ENCODE results near the gene MTX1.

The MTX1 gene

GRCh38 chr1:155171836-155172731 lies 36.4 kb upstream of the MTX1 start:
- TF ChIP-seq CTCF (IDR thresholded peaks at IDR 0.05; ENCODE audit: borderline replicate concordance, insufficient read depth, low read depth, low read length), result no peak
- peak overlapping the region; percentile 89 for H3K4me3 ChIP-seq (ENCODE audit: low read depth, low read length)

- TF ChIP-seq CTCF (IDR thresholded peaks at IDR 0.05; ENCODE audit: borderline replicate concordance, insufficient read depth, low read depth, low read length), result peak; percentile 94
- H3K4me3 ChIP-seq (ENCODE audit: low read depth, low read length), result peak within 1 kb of the TSS; percentile 89
These were observed 35.6 kb upstream of the MTX1 start, which contains the start of gene KRTCAP2 for GRCh38 chr1:155172732-155173477. Gene KRTCAP2 (minus strand): TSS chr1:155173304. CDS start chr1:155173224, 80 bp downstream.

- no peak for TF ChIP-seq CTCF (IDR thresholded peaks at IDR 0.05; ENCODE audit: borderline replicate concordance, insufficient read depth, low read depth, low read length)
- H3K4me3 ChIP-seq (ENCODE audit: low read depth, low read length), result peak within 1 kb of the TSS; percentile 89
These were observed 34.8 kb upstream of the MTX1 start, which contains the start of gene TRIM46 for GRCh38 chr1:155173478-155174323. Gene TRIM46 (plus strand): TSS chr1:155173849. CDS start chr1:155173967, 118 bp downstream.

GRCh38 chr1:155174324-155175280 lies 33.9 kb upstream of the MTX1 start:
- no peak overlapping the region for H3K4me3 ChIP-seq (ENCODE audit: low read depth, low read length)

GRCh38 chr1:155175281-155175926 lies 33.1 kb upstream of the MTX1 start:
- TF ChIP-seq CTCF (IDR thresholded peaks at IDR 0.05; ENCODE audit: borderline replicate concordance, insufficient read depth, low read depth, low read length), result no peak
- H3K4me3 ChIP-seq (ENCODE audit: low read depth, low read length), result no peak overlapping the region

More at GRCh38 chr1:155174324-155175280, 33.9 kb upstream of the MTX1 start:
- TF ChIP-seq CTCF (IDR thresholded peaks at IDR 0.05; ENCODE audit: borderline replicate concordance, insufficient read depth, low read depth, low read length), result no peak

Data from GM12875 (cell line).